CD4-positive, alpha-beta T cell treated with Interleukin-15 for 4 hours (primary cell): ENCODE measurements around the gene C7orf57.
A peak's percentile ranks its signal among the peaks of the same experiment; 100 is the strongest.
"Not testable (repeated sequence)": the region's sequence is repeated elsewhere in the genome, so short reads cannot be mapped to it uniquely, and the experiment has no call there.

ENCODE experiments used
- DNase-seq: peaks from one replicate; pipeline ENCODE4 v3.0.0-alpha.2; 2020; ENCODE audit warnings: low spot score

Gene C7orf57

DNA sequence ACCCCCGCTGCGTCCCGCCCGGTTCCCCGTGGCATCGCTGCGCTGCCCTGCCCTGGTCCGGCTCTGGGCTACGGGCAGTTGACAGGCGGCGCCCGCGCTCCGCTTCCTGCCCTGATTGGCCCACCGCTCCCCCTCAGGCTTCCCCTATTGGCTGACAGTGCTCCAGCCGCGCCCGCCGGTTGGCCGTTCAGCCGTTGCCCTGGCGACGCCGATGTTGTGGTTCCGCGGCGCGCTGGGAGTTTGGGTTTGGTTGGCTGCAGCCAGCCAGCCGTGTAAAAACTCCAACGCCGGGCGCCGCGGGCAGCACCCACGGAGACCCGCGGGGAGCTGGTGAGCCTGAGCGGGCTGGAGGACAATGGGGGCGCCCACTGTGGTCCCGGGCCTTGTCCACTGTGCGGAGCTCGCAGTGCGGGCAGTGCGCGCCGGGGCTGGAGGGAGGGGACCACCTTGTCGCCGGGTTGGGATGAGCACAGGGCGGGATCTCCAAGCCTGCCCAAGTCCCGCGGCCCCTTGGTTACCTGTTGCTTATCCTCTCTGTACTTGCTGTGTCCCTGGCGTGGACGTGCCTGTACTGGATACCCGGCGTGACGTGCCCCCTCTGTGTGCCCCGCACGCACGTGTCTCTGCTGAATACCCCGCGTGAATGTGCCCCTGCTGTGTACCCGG is at the start of gene C7orf57:
C7orf57 (plus strand) TSS at position 243 of the 666 bp plus-strand sequence. CDS start 766 bp downstream, outside the sequence.
- peak; percentile 90 for DNase-seq

DNA sequence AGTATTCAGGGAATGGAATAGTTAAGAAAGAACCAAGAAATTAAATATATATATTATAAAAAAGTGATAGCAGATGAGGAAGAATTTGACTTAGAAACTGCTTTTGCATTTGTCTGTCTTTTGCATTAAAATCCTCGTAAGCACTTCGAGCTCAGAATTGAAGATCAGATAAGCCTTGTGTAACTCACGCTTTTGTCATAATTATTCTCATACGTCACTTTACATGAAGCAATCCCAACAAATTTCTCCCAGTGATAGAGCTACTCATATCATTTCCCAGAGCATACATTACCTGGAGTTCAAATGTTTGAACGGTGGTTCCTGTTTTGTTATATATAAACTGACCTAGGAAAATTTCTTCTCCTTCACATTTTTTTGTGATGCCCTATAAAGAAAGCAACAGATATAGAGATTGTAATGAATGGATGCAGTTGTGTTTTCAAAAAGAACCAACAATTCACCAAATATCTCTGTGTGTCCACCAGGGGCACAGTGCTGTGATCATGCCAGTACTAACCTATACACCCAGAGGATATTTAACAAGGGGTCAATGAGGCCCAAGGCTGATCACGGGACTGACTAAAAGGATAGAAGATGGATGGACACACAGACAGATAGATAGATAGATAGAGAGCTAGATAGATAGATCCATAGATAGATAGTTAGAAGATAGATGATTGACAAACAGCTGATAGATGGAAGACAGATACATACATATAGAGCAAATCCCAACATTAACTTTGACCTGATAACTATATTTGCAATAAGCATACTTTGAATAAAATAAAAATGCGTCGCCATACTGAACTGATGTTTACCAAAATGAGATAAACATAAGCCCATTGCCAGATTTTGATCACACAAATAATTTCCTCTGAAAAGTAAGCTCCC is 46.6 kb upstream of the C7orf57 start:
- no peak for DNase-seq

GRCh38 chr7:47989607-47990400 is 45.5 kb upstream of the C7orf57 start:
- DNase-seq: not testable (repeated sequence)

DNA sequence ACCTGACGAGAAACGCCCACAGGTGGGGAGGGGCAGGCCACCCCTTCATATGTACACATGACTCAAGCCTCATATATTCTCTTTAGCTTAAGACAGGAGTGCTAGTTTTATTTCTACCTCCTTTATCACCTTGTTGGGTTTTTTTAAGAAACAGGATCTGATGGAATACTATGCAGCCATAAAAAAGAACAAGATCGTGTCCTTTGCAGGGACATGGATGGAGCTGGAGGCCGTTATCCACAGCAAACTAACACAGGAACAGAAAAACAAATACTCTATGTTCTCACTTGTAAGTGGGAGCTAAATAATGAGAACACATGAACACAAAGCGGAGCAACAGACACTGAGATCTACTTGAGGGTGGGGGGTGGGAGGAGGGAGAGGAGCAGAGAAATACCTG is 44.8 kb upstream of the C7orf57 start:
- DNase-seq: no peak

DNA sequence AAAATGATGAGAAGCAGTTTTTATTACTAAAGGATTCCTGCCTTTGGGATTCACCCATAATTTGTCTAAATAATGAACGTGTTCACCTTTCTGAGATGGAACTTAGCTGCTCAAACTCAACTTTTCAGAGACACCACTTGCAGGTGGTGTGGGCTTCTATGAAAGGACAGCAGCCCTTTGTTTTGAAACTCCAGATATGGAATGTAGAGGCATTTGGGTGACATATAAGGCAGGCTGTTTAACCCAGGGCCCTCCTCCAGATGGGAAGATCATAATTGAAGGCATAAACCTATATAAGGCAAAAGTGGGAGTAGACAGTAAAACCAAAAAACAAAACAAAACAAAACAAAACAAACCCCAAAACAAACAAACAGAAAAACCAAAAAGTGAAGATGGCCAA is 44.1 kb upstream of the C7orf57 start:
- no peak for DNase-seq

DNA sequence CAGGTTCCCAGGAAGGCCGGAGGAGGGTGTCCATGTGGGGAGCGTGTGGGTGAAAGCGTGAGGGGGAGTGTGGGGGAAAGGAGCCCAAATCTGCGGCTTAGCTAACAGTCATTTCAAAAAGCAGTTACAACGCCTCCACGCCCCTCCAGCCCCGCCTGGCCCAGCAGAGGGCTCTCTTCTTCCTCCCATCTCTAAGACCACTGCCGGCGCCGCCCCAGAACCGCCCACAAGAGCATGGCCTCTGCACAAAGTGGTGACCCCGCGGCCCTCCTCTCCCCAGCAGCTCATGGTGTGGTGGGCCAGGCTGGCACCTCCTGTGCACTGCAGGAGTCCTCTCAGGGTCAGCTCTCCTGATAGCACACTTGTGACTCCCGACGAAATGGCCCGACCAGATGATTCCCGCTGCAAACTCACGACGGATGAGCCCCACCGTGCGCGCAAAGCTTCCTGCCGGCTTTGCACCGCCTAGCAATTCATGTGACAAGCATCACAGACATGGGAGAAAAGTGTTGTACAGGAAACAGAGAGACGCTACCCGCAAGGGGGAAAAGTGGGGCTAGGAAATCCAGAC is 43.5 kb upstream of the C7orf57 start:
- peak; percentile 86 for DNase-seq

- no peak for DNase-seq
Observed at GRCh38 chr7:47992446-47992845, 42.9 kb upstream of the C7orf57 start.

GRCh38 chr7:47999413-47999812 is 35.9 kb upstream of the C7orf57 start:
- DNase-seq: no peak

- DNase-seq: not testable (repeated sequence)
Observed at GRCh38 chr7:48000164-48000563, 35.2 kb upstream of the C7orf57 start.

- no peak for DNase-seq
Observed at GRCh38 chr7:48004032-48004431, 31.3 kb upstream of the C7orf57 start.

DNA sequence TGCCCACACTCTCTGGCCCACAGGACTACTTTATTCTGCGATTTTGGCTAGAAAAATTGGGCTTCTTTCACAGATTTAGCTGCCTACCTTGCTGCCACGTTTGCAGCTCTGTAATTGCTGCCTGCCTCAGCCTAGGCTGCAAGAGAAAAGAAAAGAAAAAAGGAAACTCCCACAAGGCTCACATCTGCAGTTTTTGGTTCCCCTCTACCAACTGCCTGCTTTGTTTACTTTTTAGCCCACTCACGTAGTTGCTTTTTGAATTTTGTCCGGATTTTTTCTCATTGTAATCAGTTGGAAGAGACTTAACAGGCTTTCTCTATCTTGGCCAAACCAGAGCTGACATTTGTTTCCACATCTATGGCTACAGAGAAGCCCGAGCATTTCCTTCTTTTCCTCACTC is 30.7 kb upstream of the C7orf57 start:
- no peak for DNase-seq

- no peak for DNase-seq
Observed at GRCh38 chr7:48006866-48007265, 28.5 kb upstream of the C7orf57 start.

- no peak for DNase-seq
Observed at GRCh38 chr7:48009257-48009656, 26.1 kb upstream of the C7orf57 start.

GRCh38 chr7:48009954-48010353 is 25.4 kb upstream of the C7orf57 start:
- no peak for DNase-seq

DNA sequence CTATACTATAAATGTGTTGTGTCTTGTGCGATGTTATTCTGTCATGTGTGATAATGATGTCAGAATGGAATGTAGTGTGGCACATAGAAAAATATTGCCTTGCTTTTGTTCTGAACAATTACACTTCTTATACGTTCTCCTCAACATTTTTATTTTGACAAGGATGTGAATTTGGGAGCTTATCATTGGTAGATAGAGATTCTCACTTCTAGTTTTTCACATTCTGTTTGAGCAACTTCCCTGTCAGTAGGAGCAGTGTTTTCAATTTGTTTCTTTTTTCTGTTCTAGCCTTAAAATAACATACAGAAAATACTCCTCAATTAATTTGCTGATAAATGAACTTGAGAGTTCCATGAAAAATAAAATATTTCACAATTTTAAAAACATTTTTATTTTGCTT is 24.0 kb upstream of the C7orf57 start:
- DNase-seq: no peak

DNA sequence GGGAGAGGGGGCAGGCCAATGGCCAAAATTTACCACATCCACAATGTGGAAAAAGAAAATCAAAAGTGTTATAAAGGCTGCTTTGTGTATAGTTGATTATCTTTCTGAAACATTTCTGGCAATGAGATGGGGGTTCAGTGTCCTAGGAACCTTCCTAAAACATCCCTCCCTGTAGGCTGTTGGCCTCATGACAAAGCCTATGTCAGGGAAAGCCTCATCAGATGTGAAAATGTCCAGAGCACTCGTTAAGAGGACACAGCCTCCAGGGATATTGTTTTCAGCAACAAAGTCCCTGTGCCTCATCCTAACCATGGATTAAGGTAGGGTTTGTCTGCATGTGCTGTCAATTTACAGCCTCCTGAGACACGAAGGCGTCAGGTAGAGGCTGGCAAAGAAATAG is 23.4 kb upstream of the C7orf57 start:
- no peak for DNase-seq

DNA sequence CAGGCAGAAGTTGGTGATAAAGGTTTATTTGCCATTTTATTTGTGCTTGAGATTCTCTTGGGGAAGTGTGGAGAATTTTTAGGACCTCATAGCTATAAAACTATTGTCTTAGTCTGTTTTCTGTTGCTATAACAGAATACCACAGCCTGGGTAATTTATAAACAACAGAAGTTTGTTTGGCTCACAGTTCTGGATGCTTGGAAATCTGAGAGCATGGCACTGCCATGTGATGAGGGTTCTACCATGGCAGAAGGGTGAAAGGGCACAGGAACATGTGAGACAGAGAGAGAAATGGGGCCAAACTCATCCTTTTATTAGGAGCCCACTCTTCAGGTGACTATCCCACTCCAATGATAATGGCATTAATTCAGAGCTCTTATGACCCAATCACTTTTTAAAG is 18.7 kb upstream of the C7orf57 start:
- no peak for DNase-seq

DNA sequence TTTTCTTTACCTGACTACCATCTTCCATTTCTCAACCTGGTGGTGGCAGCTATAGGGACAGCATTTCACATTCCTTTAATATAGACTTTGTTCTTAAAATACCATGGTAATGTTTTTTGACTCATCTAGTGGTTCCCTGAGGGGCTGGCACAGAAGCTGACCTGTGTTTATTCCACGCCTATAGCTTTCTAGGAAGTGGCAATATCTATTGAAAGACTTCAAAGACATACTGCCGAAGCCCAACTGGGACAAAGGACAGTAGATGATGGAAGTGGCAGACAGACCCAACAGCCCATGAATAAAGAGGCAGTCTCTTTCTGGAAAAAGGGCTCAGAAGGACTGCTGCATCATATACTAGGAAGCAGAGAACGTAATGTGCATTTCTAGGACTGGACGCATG is 17.7 kb upstream of the C7orf57 start:
- DNase-seq: no peak

GRCh38 chr7:48025624-48026023 is 9.7 kb upstream of the C7orf57 start:
- DNase-seq: no peak

GRCh38 chr7:48028938-48029337 is 6.4 kb upstream of the C7orf57 start, which contains the start of gene SUN3:
TSS of gene SUN3 (minus strand) at chr7:48029107. CDS start at chr7:48028938, 169 bp downstream.
- DNase-seq: no peak

- DNase-seq: no peak
Observed at GRCh38 chr7:48031111-48031510, 4.2 kb upstream of the C7orf57 start.

DNA sequence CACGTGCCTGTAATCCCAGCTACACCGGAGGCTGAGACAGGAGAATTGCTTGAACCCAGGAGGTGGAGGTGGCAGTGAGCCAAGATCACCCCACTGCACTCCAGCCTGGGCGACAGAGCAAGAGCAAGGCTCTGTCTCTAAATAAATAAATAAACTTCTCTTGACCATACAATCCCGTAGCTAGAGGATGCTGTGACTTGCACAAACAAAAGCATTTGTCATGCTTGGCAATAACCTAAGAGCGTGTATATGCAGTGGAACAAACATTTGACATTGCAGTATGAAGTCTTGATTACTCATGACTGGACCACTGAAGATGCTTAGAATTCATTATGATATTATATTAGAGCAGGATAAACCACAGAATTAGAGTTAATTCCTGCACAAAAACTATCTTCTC is 1.4 kb upstream of the C7orf57 start:
- DNase-seq: no peak
